HCT116 (cell line): ENCODE results near the gene LGR6. TPM values are rescaled to one million over a fixed set of nuclear protein-coding genes. Genes with fewer than 3 reads are reported as not detected.

Experiments
- ATAC-seq: fragments of 200-7000 bp; cut with Tn5 transposase; 2 replicates; pipeline ENCODE4 v1.9.1; 2020; ENCODE audit warnings: mild to moderate bottlenecking, moderate library complexity
- BruUV-seq: library from RNA; stranded (reverse); fragments of 400-500 nt; replicated peaks from 2 replicates; lab custom pipeline; 2021; lab: Mats Ljungman, UMichigan
- CTCF ChIA-PET: fragments of 300-600 bp; sonication (Branson Sonifier 250); formaldehyde crosslinking; loops from one replicate; lab custom pipeline; 2021; ENCODE audit warnings: antibody characterized with exemption; lab: Charles Lee
- POLR2A ChIA-PET: fragments of 300-600, 350-600 bp; sonication (Branson Sonifier 250); formaldehyde crosslinking; loops from one replicate; lab custom pipeline; 2021; ENCODE audit warnings: antibody characterized with exemption; lab: Charles Lee
- RAD21 ChIA-PET, 2 experiments: fragments of 300-600 bp; sonication (Branson Sonifier 250); formaldehyde crosslinking; loops; one replicate each; lab custom pipeline; 2023; ENCODE audit warnings: low total read pairs in 2 of 2; ENCODE audit not compliant: uncharacterized antibody in 2 of 2, unreplicated experiment in 2 of 2, low non-redundant PET in 1 of 2; lab: Charles Lee
- DNase-seq: peaks from one replicate; pipeline ENCODE4 v3.0.0-alpha.2; 2010; ENCODE audit warnings: low read depth, low spot score
- H2AFZ ChIP-seq: fragments of 200-600 bp; shearing (Covaris generic), sonication (generic); 2 replicates; pipeline ENCODE4 v1.6.1; 2017; ENCODE audit warnings: low read depth, mixed run types, mixed read lengths, antibody characterized with exemption, low read length; ENCODE audit not compliant: poor library complexity, severe bottlenecking
- H3K27ac ChIP-seq: 2 replicates; pipeline ENCODE4 v1.5.1; 2012; ENCODE audit warnings: low read depth, low read length
- H3K27me3 ChIP-seq: fragments of 200-600 bp; sonication (generic); 2 replicates; pipeline ENCODE4 v1.6.1; 2016; ENCODE audit warnings: mixed run types, low read length, mixed read lengths; ENCODE audit not compliant: insufficient read depth
- H3K36me3 ChIP-seq, 2 experiments: fragments of 200-500 bp in 1 of 2; fragments of 200-600 bp in 1 of 2; sonication (Bioruptor generic) in 1 of 2; sonication (generic) in 1 of 2; 2 replicates each; pipeline versions ENCODE4 v1.5.1 to v1.6.1; 2014 to 2016; ENCODE audit warnings: low read length in 2 of 2, inconsistent platforms in 1 of 2, mixed read lengths in 1 of 2, mixed run types in 1 of 2; ENCODE audit not compliant: insufficient read depth in 2 of 2, control insufficient read depth in 1 of 2
- H3K4me1 ChIP-seq, 2 experiments: fragments of 200-600 bp in 1 of 2; sonication (generic) in 1 of 2; 2 replicates each; pipeline versions ENCODE4 v1.5.1 to v1.6.1; 2012 to 2017; ENCODE audit warnings: low read length in 2 of 2, inconsistent platforms in 1 of 2, mild to moderate bottlenecking in 1 of 2, mixed read lengths in 1 of 2, mixed run types in 1 of 2, moderate library complexity in 1 of 2; ENCODE audit not compliant: insufficient read depth in 2 of 2, control insufficient read depth in 1 of 2
- H3K4me2 ChIP-seq: fragments of 200-600 bp; sonication (generic); 2 replicates; pipeline ENCODE4 v1.6.1; 2017; ENCODE audit warnings: mixed run types, low read length, mixed read lengths
- H3K4me3 ChIP-seq, 2 experiments: fragments of 200-600 bp in 1 of 2; sonication (generic) in 1 of 2; replicated peaks in 1 of 2; 2 replicates each; pipeline ENCODE4 v1.5.1; 2011 to 2016; ENCODE audit warnings: low read length in 2 of 2, control low read depth in 1 of 2, low read depth in 1 of 2, mild to moderate bottlenecking in 1 of 2, mixed read lengths in 1 of 2, mixed run types in 1 of 2
- H3K79me2 ChIP-seq: fragments of 200-600 bp; sonication (generic); 2 replicates; pipeline ENCODE4 v1.6.1; 2017; ENCODE audit warnings: mild to moderate bottlenecking, mixed run types, low read length, moderate library complexity, mixed read lengths; ENCODE audit not compliant: insufficient read depth
- H3K9ac ChIP-seq: fragments of 200-600 bp; sonication (generic); 2 replicates; pipeline ENCODE4 v1.6.1; 2016; ENCODE audit warnings: low read length, mixed read lengths
- H3K9me2 ChIP-seq: fragments of 200-600 bp; sonication (generic), shearing (Covaris generic); 2 replicates; pipeline ENCODE4 v1.6.1; 2017; ENCODE audit warnings: mixed run types, mild to moderate bottlenecking, moderate library complexity; ENCODE audit not compliant: insufficient read depth
- H3K9me3 ChIP-seq, 2 experiments: fragments of 200-500 bp in 1 of 2; fragments of 200-600 bp in 1 of 2; sonication (Bioruptor generic) in 1 of 2; sonication (generic) in 1 of 2; 2 replicates each; pipeline ENCODE4 v1.6.1; 2014 to 2017; ENCODE audit warnings: low read length in 2 of 2, mixed read lengths in 2 of 2, inconsistent platforms in 1 of 2, low read depth in 1 of 2, mild to moderate bottlenecking in 1 of 2, mixed run types in 1 of 2, moderate library complexity in 1 of 2; ENCODE audit not compliant: control insufficient read depth in 1 of 2, insufficient read depth in 1 of 2
- H4K20me1 ChIP-seq: fragments of 200-600 bp; sonication (generic), shearing (Covaris generic); 2 replicates; pipeline ENCODE4 v1.6.1; 2017; ENCODE audit warnings: mixed run types, mild to moderate bottlenecking, moderate library complexity; ENCODE audit not compliant: insufficient read depth
- CBX3 ChIP-seq: IDR thresholded peaks from 2 replicates; pipeline ENCODE4 v1.6.1; 2012; ENCODE audit warnings: low read depth
- EGR1 ChIP-seq: IDR thresholded peaks from 2 replicates; pipeline ENCODE4 v1.6.1; 2012; ENCODE audit warnings: low read depth
- ELF1 ChIP-seq: IDR thresholded peaks from 2 replicates; pipeline ENCODE4 v1.6.1; 2012; ENCODE audit warnings: low read depth, borderline replicate concordance
- EZH2phosphoT487 ChIP-seq: fragments of 200-600 bp; IDR thresholded peaks from 2 replicates; pipeline ENCODE4 v1.6.1; 2018; ENCODE audit warnings: antibody characterized with exemption, borderline replicate concordance
- JUND ChIP-seq: IDR thresholded peaks from 2 replicates; pipeline ENCODE4 v1.6.1; 2012
- POLR2A ChIP-seq: IDR thresholded peaks from 2 replicates; pipeline ENCODE4 v1.7.0; 2011; ENCODE audit warnings: borderline replicate concordance; ENCODE audit not compliant: insufficient read depth, insufficient read length; ENCODE audit errors: extremely low read depth
- POLR2AphosphoS5 ChIP-seq: IDR thresholded peaks from 2 replicates; pipeline ENCODE4 v1.6.1; 2011; ENCODE audit warnings: mild to moderate bottlenecking, low read depth, low read length, moderate library complexity
- RAD21 ChIP-seq: IDR thresholded peaks from 2 replicates; pipeline ENCODE4 v1.6.1; 2012; ENCODE audit warnings: low read depth, mild to moderate bottlenecking
- SIN3A ChIP-seq: IDR thresholded peaks from 2 replicates; pipeline ENCODE4 v1.6.1; 2012; ENCODE audit warnings: low read depth
- SP1 ChIP-seq: IDR thresholded peaks from 2 replicates; pipeline ENCODE4 v1.6.1; 2012; ENCODE audit warnings: low read depth
- SRF ChIP-seq: IDR thresholded peaks from 2 replicates; pipeline ENCODE4 v1.6.1; 2012; ENCODE audit warnings: low read depth
- TCF7L2 ChIP-seq: IDR thresholded peaks from 2 replicates; pipeline ENCODE4 v1.7.0; 2011; ENCODE audit warnings: borderline replicate concordance, inconsistent platforms; ENCODE audit not compliant: insufficient read depth, insufficient read length; ENCODE audit errors: extremely low read depth
- YY1 ChIP-seq: IDR thresholded peaks from 2 replicates; pipeline ENCODE4 v1.6.1; 2011; ENCODE audit warnings: low read length, low read depth, moderate library complexity, mild to moderate bottlenecking; ENCODE audit not compliant: insufficient replicate concordance; ENCODE audit errors: extremely low read depth
- ZFX ChIP-seq: fragments of 450-650 bp; IDR thresholded peaks from 2 replicates; pipeline ENCODE4 v1.6.1; 2017
- ZNF274 ChIP-seq: fragments of 200-500 bp; sonication (Bioruptor generic); IDR thresholded peaks from 2 replicates; pipeline ENCODE4 v1.6.1; 2014; ENCODE audit warnings: mild to moderate bottlenecking, low read depth, low read length, inconsistent platforms
- intact Hi-C: fragments of 100-400 bp; cut with micrococcal nuclease; formaldehyde crosslinking; loops from 2 replicates; pipeline ENCODE4 v1.10.0; 2022
- total RNA-seq: library from RNA; stranded (reverse); gene quantifications from one replicate; pipeline ENCODE4 v1.2.1, GENCODE V29; 2021; ENCODE audit not compliant: unreplicated experiment
- TF ChIP-seq, protein P1 (sequence below), 3 experiments: fragments of 200-600 bp in 1 of 3; sonication (generic) in 1 of 3; IDR thresholded peaks in 2 of 3; conservative IDR thresholded peaks in 1 of 3; 2 replicates each; pipeline ENCODE4 v1.5.1; 2012 to 2017; ENCODE audit warnings: low read depth in 2 of 3, low read length in 2 of 3, antibody characterized with exemption in 1 of 3, borderline replicate concordance in 1 of 3, control low read depth in 1 of 3, mild to moderate bottlenecking in 1 of 3, mixed read lengths in 1 of 3, mixed run types in 1 of 3, moderate library complexity in 1 of 3; ENCODE audit not compliant: insufficient read depth in 1 of 3
- TF ChIP-seq, protein P2 (sequence below): IDR thresholded peaks from 2 replicates; pipeline ENCODE4 v1.6.1; 2012; ENCODE audit warnings: low read depth
- TF ChIP-seq, protein P3 (sequence below): IDR thresholded peaks from 2 replicates; pipeline ENCODE4 v1.6.1; 2012

Gene LGR6
- total RNA-seq, 1 experiment from 2014 or later: 0.20 TPM

DNA sequence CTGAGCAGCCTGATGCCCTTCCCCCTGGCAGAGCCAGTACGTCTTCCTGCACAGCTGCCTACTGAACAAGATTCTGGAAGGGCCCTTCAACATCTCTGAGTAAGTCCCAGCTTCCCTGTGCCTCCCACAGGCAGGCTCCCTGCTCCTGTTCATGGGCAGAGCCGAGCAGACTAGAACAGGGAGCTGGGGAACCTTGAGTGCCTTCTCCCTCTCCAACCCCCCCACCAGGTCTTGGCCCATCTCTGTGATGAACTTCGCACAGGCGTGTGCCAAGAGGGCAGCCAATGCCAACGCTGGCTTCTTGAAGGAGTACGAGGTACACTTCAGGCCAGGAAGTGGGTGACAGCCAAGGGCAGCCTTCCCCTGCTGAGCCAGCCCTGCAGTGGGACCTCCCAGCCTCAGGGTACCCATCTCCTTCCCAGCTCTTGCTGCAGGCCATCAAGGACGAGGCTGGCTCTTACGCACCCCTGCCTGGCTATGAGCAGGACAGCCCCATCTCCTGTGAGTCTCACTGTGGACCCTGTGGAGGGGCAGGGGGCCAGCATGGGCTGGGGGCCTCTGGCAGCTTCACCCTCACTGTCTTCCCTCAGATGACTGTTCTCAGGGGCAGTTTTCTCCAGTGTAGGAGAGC lies 6.4 kb upstream of the LGR6 start (continued):
- TF ChIP-seq ELF1 (no peak), EGR1 (no peak), CBX3 (no peak), ZNF274 (no peak), SRF (no peak)
- TF ChIP-seq, protein P1, sequence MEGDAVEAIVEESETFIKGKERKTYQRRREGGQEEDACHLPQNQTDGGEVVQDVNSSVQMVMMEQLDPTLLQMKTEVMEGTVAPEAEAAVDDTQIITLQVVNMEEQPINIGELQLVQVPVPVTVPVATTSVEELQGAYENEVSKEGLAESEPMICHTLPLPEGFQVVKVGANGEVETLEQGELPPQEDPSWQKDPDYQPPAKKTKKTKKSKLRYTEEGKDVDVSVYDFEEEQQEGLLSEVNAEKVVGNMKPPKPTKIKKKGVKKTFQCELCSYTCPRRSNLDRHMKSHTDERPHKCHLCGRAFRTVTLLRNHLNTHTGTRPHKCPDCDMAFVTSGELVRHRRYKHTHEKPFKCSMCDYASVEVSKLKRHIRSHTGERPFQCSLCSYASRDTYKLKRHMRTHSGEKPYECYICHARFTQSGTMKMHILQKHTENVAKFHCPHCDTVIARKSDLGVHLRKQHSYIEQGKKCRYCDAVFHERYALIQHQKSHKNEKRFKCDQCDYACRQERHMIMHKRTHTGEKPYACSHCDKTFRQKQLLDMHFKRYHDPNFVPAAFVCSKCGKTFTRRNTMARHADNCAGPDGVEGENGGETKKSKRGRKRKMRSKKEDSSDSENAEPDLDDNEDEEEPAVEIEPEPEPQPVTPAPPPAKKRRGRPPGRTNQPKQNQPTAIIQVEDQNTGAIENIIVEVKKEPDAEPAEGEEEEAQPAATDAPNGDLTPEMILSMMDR (IDR thresholded peaks at IDR 0.05 in 2 of 3, conservative IDR thresholded peaks at IDR 0.05 in 1 of 3; ENCODE audit: borderline replicate concordance in 1 of 3, insufficient read depth in 1 of 3, low read depth in 2 of 3, low read length in 2 of 3): no peak
- TF ChIP-seq, all 23 proteins: peak for 0

DNA sequence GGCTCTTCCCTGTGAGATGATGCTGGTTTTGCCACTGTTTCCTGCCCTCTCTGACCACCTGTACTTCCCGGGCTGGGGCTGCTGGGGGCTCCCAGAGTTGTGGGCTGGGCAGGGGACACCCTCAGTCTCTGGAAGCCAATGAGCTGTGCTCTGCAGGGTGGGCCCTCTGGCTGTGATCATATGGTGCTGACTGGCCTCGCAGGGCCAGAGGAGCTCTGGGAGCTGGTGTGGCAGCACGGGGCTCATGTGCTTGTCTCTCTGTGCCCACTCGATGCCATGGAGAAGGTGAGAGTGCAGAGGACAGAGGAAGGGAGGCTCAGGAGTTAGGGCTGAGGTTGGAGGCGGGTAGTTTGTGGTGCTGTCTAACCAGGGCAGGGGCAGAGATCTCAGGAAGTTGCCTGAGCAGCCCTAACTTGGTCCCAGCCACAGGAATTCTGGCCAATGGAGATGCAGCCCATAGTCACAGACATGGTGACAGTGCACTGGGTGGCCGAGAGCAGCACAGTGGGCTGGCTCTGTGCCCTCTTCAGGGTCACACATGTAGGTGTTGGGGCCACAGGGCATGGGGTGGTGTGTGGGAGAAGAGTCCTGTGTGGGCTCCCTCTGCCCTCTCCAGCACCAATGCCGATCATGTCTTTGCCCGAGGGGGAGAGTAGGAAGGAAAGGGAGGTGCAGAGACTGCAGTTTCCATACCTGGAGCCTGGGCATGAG lies 5.7 kb upstream of the LGR6 start:
- H3K9ac ChIP-seq: no peak overlapping the region
- H2AFZ ChIP-seq: no peak overlapping the region
- H3K36me3 ChIP-seq: no peaks in the 10 kb centered on the region
- ChIA-PET RAD21 (interaction anchor here in 1 of 2 experiments (0.6 kb wide), 1 partner anchor 53 kb away, joined by 5 read pairs; no protein-coding TSS in a partner anchor), POLR2A (no interaction called here), CTCF (interaction anchor here (1.0 to 3.1 kb wide), 3 partner anchors 15 to 127 kb away, joined by 5 to 31 read pairs (median 10); no protein-coding TSS in a partner anchor)
- no peaks in the 10 kb centered on the region for H3K9me3 ChIP-seq
- H3K4me3 ChIP-seq: no peak overlapping the region
- BruUV-seq: no TSS peak
- ATAC-seq (no peak), DNase-seq (no peak)
- no peak overlapping the region for H3K4me2 ChIP-seq
- no peaks in the 10 kb centered on the region for H3K79me2 ChIP-seq
- no peaks in the 10 kb centered on the region for H4K20me1 ChIP-seq
- H3K27ac ChIP-seq: no peak overlapping the region
- H3K4me1 ChIP-seq: peaks cover 0 to 11% of the 10 kb centered on the region in 2 experiments; a peak in 3 of 4 replicates
- no peaks in the 10 kb centered on the region for H3K27me3 ChIP-seq
- intact Hi-C loops: loop anchor here (10.0 kb wide), 1 partner anchor 437 kb away; no protein-coding TSS in a partner anchor
- no peaks in the 10 kb centered on the region for H3K9me2 ChIP-seq
- no peak for TF ChIP-seq POLR2A
- TF ChIP-seq YY1: no peak
- TF ChIP-seq POLR2AphosphoS5: no peak
- TF ChIP-seq, protein P2, sequence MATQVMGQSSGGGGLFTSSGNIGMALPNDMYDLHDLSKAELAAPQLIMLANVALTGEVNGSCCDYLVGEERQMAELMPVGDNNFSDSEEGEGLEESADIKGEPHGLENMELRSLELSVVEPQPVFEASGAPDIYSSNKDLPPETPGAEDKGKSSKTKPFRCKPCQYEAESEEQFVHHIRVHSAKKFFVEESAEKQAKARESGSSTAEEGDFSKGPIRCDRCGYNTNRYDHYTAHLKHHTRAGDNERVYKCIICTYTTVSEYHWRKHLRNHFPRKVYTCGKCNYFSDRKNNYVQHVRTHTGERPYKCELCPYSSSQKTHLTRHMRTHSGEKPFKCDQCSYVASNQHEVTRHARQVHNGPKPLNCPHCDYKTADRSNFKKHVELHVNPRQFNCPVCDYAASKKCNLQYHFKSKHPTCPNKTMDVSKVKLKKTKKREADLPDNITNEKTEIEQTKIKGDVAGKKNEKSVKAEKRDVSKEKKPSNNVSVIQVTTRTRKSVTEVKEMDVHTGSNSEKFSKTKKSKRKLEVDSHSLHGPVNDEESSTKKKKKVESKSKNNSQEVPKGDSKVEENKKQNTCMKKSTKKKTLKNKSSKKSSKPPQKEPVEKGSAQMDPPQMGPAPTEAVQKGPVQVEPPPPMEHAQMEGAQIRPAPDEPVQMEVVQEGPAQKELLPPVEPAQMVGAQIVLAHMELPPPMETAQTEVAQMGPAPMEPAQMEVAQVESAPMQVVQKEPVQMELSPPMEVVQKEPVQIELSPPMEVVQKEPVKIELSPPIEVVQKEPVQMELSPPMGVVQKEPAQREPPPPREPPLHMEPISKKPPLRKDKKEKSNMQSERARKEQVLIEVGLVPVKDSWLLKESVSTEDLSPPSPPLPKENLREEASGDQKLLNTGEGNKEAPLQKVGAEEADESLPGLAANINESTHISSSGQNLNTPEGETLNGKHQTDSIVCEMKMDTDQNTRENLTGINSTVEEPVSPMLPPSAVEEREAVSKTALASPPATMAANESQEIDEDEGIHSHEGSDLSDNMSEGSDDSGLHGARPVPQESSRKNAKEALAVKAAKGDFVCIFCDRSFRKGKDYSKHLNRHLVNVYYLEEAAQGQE: no peak
- TF ChIP-seq SP1: no peak
- no peak for TF ChIP-seq ZFX
- TF ChIP-seq JUND: no peak
- no peak for TF ChIP-seq SIN3A
- TF ChIP-seq, protein P3, sequence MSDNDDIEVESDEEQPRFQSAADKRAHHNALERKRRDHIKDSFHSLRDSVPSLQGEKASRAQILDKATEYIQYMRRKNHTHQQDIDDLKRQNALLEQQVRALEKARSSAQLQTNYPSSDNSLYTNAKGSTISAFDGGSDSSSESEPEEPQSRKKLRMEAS: no peak
- no peak for TF ChIP-seq EZH2phosphoT487
- no peak for TF ChIP-seq RAD21
- TF ChIP-seq ZNF274: no peak
- TF ChIP-seq TCF7L2: no peak
